KOPT-K1 (cell line): Measurements from ENCODE around the gene KIAA0513.

Experiments
- H3K27ac ChIP-seq: fragments of 200-600 bp; sonication (generic); 2 replicates; pipeline ENCODE4 v1.5.1; 2016; ENCODE audit warnings: antibody characterized with exemption, mild to moderate bottlenecking, low read depth, low read length; ENCODE audit not compliant: poor library complexity, severe bottlenecking
- H3K36me3 ChIP-seq: fragments of 200-600 bp; sonication (generic); 2 replicates; pipeline ENCODE4 v1.5.1; 2017; ENCODE audit warnings: antibody characterized with exemption, mild to moderate bottlenecking, low read length, moderate library complexity; ENCODE audit not compliant: insufficient read depth
- H3K9me3 ChIP-seq: fragments of 200-600 bp; sonication (generic); 2 replicates; pipeline ENCODE4 v1.5.1; 2017; ENCODE audit warnings: antibody characterized with exemption, low read length, mild to moderate bottlenecking; ENCODE audit not compliant: insufficient read depth, poor library complexity, severe bottlenecking

The KIAA0513 gene

GRCh38 chr16:84999857-85000480, 27.6 kb upstream of the KIAA0513 start:
- H3K36me3 ChIP-seq = peaks cover 21% of the 10 kb centered on the region
- H3K27ac ChIP-seq = no peak overlapping the region

GRCh38 chr16:85002099-85002541, 25.5 kb upstream of the KIAA0513 start:
- Histone ChIP-seq H3K9me3 (no peaks in the 10 kb centered on the region), H3K36me3 (peaks cover 5% of the 10 kb centered on the region), H3K27ac (no peak overlapping the region)

More at GRCh38 chr16:84999857-85000480, 27.6 kb upstream of the KIAA0513 start:
- H3K9me3 ChIP-seq = no peaks in the 10 kb centered on the region

GRCh38 chr16:85002608-85003007, 25.0 kb upstream of the KIAA0513 start:
- H3K27ac ChIP-seq = no peak overlapping the region
- H3K9me3 ChIP-seq = no peaks in the 10 kb centered on the region
- peaks cover 5% of the 10 kb centered on the region for H3K36me3 ChIP-seq

GRCh38 chr16:85003076-85003475, 24.5 kb upstream of the KIAA0513 start:
- Histone ChIP-seq H3K9me3 (no peaks in the 10 kb centered on the region), H3K36me3 (peaks cover 6% of the 10 kb centered on the region), H3K27ac (no peak overlapping the region)

DNA sequence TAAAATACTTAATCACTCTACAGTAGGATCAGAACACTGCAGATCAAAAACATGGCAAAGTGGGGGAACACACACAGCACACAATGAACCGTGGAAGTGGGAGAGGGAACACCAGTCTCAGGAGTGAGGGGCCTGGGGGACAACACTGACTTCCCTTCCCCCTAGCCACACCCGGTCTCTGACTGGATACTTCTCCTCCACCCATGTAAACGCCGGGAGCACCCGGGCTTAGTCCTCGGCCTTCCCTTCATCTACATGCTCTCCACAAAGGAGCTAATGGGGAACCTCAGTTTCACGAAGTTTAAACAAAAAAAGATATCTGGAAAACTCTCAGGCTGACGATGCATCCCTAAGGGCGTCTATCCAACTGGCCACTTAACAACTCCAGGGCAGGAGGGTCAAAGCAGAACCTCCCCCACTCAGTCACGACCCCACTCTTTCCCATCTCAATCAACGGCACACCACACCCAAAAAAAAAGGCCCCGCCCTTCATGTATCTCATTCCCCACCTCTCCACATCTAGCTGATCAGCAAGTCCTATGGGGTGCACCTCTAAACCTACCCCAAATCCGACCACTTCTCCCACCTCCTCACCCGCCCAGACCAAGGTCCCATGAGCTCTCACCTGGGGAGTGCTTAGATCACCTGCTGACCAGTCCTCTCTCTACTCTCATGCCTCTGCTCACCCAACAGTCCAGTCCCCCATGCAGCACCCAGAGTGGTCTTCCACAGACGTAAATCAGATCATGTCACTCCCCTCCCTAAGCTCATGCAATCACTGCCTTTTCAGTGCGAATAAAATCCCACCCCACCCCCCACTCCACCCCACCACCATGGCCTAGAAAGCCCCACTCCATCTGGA, 23.6 kb upstream of the KIAA0513 start:
- Histone ChIP-seq H3K9me3 (no peaks in the 10 kb centered on the region), H3K36me3 (peaks cover 11% of the 10 kb centered on the region), H3K27ac (no peak overlapping the region)

GRCh38 chr16:85004587-85005205, 22.9 kb upstream of the KIAA0513 start:
- Histone ChIP-seq H3K36me3 (peaks cover 11% of the 10 kb centered on the region), H3K9me3 (no peaks in the 10 kb centered on the region), H3K27ac (no peak overlapping the region)

- Histone ChIP-seq H3K36me3 (peaks cover 6% of the 10 kb centered on the region; the same call in 1 of the 2 replicates), H3K27ac (no peak overlapping the region), H3K9me3 (no peaks in the 10 kb centered on the region)
Observed at GRCh38 chr16:85005285-85006069, 22.1 kb upstream of the KIAA0513 start.

DNA sequence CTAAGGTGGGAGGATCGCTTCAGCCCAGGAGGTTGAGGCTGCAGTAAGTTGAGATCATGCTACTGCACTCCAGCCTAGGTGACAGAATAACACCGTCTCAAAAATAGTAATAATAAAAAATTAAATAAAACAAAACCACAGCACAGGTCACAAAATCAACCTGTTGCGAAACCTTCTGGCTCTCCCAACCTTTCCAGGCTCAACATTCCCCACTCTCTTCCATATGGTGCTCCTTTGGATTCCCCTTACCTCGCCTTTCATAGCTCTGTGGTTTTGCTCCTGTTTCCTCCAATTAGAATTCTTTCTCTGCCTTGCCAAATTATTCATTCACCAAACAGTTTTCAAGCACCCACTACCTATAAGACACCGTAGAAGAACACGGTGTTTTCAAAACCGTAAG, 21.0 kb upstream of the KIAA0513 start:
- H3K36me3 ChIP-seq = peaks cover 6% of the 10 kb centered on the region; the same call in 1 of the 2 replicates
- no peaks in the 10 kb centered on the region for H3K9me3 ChIP-seq
- no peak overlapping the region for H3K27ac ChIP-seq

- H3K9me3 ChIP-seq = no peaks in the 10 kb centered on the region
- peaks cover 6% of the 10 kb centered on the region; the same call in 1 of the 2 replicates for H3K36me3 ChIP-seq
- no peak overlapping the region for H3K27ac ChIP-seq
Observed at GRCh38 chr16:85007496-85008214, 19.9 kb upstream of the KIAA0513 start.

GRCh38 chr16:85008271-85008670, 19.3 kb upstream of the KIAA0513 start:
- H3K36me3 ChIP-seq = peaks cover 6% of the 10 kb centered on the region; the same call in 1 of the 2 replicates
- H3K27ac ChIP-seq = no peak overlapping the region

DNA sequence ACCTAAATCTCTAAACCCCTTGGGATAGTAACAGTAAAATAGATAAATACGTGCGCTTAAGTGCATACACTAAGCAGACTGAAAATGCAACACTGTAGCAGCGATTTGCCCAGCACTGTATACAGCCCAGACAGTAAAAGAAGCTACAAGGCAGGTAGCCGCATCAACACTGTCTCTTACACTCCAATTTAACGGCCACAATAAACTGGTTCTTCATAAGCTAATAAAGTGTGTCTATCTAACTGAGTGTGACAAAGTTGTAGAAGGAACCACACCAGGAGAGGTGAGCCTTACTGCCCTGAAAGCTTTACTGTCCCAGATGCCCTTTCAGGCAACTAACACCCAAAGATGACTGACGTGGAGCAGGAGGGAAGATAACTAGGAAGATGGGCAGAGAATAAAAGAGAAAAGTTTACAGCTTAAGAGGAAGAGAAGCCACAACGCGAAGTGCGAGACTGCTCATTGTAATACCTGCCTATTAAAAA, 17.1 kb upstream of the KIAA0513 start:
- H3K9me3 ChIP-seq = no peaks in the 10 kb centered on the region
- H3K36me3 ChIP-seq = peaks cover 6% of the 10 kb centered on the region; the same call in 1 of the 2 replicates
- H3K27ac ChIP-seq = peak overlapping the region; percentile 82

More at GRCh38 chr16:85008271-85008670, 19.3 kb upstream of the KIAA0513 start:
- H3K9me3 ChIP-seq = no peaks in the 10 kb centered on the region

DNA sequence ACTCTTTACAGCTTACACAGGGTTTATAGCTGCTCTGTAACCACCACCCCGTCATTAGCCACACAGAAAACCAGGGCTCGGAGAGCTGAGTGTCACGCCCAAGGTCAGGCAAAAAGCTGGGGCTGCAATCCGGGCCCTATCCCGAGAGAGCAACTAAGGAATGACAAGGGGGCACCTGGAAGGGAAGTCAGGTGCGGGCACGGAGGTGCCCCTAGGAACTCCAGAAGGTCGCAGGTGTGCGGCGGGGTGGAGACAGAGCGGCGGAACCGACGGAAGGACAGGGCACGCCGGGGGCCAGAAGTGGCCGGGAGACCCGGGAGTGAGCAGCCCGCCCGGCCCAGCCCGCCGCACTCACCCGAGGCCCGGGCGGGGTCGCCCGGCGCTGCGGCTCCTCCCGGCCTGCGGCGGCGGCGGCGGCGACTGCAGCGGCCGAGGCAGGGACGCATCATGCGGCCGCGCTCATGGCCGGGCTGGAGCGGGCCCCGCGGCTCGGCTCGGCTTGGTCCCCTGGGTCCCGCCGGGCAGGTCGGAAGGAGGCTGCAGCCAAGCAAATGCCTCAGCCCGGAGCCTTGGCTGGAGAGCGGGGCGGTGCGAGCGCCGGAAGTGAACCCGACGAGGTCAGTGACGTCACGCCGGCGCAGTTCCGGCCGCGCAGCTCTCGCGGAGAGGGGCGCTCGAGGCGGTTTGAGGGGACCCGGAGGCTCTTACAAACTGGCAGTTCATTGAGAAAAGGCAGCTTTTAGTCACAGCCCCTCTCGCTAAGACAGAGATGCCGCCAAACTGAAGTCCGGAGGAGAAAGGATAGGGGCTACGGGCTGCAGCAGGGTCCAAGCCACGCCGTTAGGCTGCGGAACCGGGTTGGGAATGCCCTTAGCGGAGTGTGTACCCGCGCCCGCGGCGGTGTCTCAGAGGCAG, 16.4 kb upstream of the KIAA0513 start, which contains the start of gene ZDHHC7:
TSS of gene ZDHHC7 (minus strand) at position 605 of the 915 bp plus-strand sequence. CDS start 20,917 bp downstream, outside the sequence.
- peak within 1 kb of the TSS; percentile 82 for H3K27ac ChIP-seq
- no peaks in the 10 kb centered on the region for H3K9me3 ChIP-seq
- H3K36me3 ChIP-seq = peaks cover 6% of the 10 kb centered on the region; the same call in 1 of the 2 replicates

DNA sequence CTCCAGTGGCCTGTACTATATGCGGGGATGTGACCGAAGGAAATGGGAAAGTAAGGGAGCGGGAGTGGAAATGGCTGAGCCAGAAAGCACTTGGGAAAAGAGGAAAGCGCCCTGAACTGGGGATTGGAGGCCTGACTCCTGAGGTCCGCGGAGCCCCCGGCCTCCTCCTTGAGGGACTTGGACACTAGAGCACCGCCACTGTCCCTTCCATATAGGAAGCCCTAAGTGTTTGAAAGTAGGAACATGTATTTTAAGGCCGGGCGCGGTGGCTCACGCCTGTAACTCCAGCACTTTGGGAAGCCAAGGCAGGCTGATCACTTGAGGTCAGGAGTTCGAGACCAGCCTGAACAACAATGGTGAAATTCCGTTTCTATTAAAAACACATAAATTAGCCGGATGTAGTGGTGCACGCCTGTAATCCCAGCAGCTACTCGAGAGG, 15.7 kb upstream of the KIAA0513 start:
- Histone ChIP-seq H3K27ac (peak overlapping the region; percentile 82), H3K9me3 (no peaks in the 10 kb centered on the region), H3K36me3 (peaks cover 6% of the 10 kb centered on the region; the same call in 1 of the 2 replicates)
